Mesothelial cell of epicardium (in vitro differentiated cells): ENCODE results near the gene RBM33. TPM values are rescaled to one million over a fixed set of nuclear protein-coding genes. Genes with fewer than 3 reads are reported as not detected.

Experiments
- DNase-seq, 2 experiments: peaks; one replicate each; pipeline ENCODE4 v3.0.0; 2021; ENCODE audit warnings: low spot score in 2 of 2; ENCODE audit not compliant: unreplicated experiment in 2 of 2
- H3K27ac Mint-ChIP-seq: 2 replicates; pipeline ENCODE4 v1.8.0; 2021; ENCODE audit warnings: mixed read lengths
- H3K27me3 Mint-ChIP-seq: 2 replicates; pipeline ENCODE4 v1.8.0; 2021; ENCODE audit warnings: low read depth, mixed read lengths
- H3K36me3 Mint-ChIP-seq: 2 replicates; pipeline ENCODE4 v1.8.0; 2021; ENCODE audit warnings: mixed read lengths
- H3K4me1 Mint-ChIP-seq: 2 replicates; pipeline ENCODE4 v1.8.0; 2021; ENCODE audit warnings: mixed read lengths
- H3K4me3 Mint-ChIP-seq: 2 replicates; pipeline ENCODE4 v1.8.0; 2021; ENCODE audit warnings: mild to moderate bottlenecking, moderate library complexity, mixed read lengths
- H3K9me3 Mint-ChIP-seq: 2 replicates; pipeline ENCODE4 v1.8.0; 2021; ENCODE audit warnings: mixed read lengths
- CTCF ChIP-seq: fragments of 200-600 bp; sonication (generic); IDR thresholded peaks from one replicate; pipeline ENCODE4 v1.5.0; 2021; ENCODE audit warnings: antibody characterized with exemption; ENCODE audit not compliant: unreplicated experiment
- total RNA-seq: library from RNA; stranded (reverse); gene quantifications from 3 replicates; pipeline ENCODE4 v1.2.1, GENCODE V29; 2021

Gene RBM33
- total RNA-seq, 1 donor from 2014 or later = 83.4 TPM

DNA sequence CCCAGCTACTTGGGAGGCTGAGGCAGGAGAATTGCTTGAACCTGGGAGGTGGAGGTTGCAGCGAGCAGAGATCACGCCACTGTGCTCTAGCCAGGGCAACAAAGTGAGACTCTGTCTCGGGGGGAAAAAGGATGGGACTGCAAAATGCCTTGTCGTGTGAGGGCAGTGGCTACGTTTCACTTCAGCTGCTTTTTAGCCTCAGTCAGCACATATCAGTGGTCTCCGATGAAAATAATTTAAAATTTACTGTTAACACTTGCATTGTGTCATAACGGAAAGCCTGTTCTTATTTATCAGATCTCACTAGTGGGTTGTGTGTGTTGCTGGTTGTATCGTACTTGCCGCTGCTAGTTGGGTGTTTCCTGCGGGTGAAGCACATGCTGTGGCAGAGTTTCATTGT lies 61.9 kb downstream of the RBM33 start:
- Mint-ChIP-seq H3K27me3 (no peaks in the 10 kb centered on the region), H3K4me1 (no peaks in the 10 kb centered on the region), H3K9me3 (no peaks in the 10 kb centered on the region), H3K27ac (no peak overlapping the region), H3K4me3 (no peak overlapping the region), H3K36me3 (peaks cover 25% of the 10 kb centered on the region)
- no peak for DNase-seq
- no peak for TF ChIP-seq CTCF

DNA sequence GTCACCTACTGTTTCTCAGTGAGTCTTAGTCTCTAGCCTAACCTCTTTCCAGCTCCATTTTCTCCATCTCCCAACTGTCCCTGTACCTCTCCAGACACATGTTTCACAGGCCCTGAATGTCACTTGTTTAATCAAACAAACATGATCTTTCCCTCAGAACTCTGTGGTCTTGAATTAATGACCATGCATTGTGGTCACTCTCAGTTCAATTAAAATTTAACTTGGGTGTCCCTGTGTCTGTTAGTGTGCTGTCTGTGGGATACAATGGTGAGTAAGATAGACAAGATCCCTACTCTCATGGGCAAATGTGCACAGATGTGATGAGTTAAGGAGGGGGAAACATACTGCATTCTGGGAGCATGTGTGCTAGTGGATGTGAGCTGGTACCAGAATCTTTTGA lies 65.0 kb downstream of the RBM33 start:
- Mint-ChIP-seq H3K27ac (no peak overlapping the region), H3K27me3 (no peaks in the 10 kb centered on the region), H3K36me3 (peaks cover 32% of the 10 kb centered on the region), H3K9me3 (no peaks in the 10 kb centered on the region), H3K4me3 (no peak overlapping the region), H3K4me1 (no peaks in the 10 kb centered on the region)
- no peak for DNase-seq
- no peak for TF ChIP-seq CTCF

DNA sequence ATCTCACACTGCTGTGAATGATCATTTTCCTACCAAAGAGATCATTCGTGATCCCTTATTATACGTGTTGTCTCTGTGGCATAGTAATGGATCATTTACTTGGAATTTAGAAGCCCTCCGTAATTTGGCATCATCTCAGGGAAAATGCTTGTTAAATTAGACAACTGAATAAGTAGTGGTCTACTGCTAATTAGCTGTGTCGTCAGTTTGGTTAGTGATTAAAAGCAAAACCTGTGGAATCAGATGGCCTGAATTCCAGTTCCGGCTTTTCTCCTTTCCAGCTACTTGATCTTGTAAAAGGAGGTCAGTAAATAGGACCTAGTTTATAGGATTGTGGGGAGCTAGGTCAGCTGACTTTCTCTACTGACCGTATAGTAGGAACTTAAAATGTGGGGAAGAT lies 65.6 kb downstream of the RBM33 start:
- no peak overlapping the region for H3K27ac Mint-ChIP-seq
- H3K36me3 Mint-ChIP-seq = peaks cover 32% of the 10 kb centered on the region
- no peak overlapping the region for H3K4me3 Mint-ChIP-seq
- TF ChIP-seq CTCF = no peak
- H3K27me3 Mint-ChIP-seq = no peaks in the 10 kb centered on the region
- no peaks in the 10 kb centered on the region for H3K4me1 Mint-ChIP-seq
- DNase-seq = no peak
- no peaks in the 10 kb centered on the region for H3K9me3 Mint-ChIP-seq

DNA sequence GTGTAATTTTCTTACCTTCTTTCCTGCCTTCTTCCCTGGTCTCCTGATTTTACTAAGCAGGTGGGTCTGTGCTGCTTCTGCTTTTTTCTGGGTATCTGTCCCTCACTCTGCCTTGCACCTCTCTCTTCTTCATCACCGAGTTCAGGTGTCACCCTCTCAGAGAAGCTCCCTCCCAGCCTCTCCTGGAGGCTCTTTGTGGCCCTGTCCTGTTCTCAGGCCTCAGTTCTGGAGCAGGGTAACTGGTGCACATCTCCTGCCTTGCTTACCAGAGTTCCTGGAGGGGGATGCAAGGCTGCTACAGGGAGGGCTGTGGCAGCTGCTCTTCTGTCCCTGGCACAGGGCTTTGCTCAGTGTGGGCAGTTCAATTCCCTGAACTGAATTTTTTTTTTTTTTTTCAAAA lies 66.1 kb downstream of the RBM33 start:
- TF ChIP-seq CTCF = no peak
- DNase-seq = no peak
- H3K27ac Mint-ChIP-seq = no peak overlapping the region
- no peaks in the 10 kb centered on the region for H3K9me3 Mint-ChIP-seq
- no peak overlapping the region for H3K4me3 Mint-ChIP-seq
- H3K36me3 Mint-ChIP-seq = peaks cover 32% of the 10 kb centered on the region
- no peaks in the 10 kb centered on the region for H3K4me1 Mint-ChIP-seq
- no peaks in the 10 kb centered on the region for H3K27me3 Mint-ChIP-seq

DNA sequence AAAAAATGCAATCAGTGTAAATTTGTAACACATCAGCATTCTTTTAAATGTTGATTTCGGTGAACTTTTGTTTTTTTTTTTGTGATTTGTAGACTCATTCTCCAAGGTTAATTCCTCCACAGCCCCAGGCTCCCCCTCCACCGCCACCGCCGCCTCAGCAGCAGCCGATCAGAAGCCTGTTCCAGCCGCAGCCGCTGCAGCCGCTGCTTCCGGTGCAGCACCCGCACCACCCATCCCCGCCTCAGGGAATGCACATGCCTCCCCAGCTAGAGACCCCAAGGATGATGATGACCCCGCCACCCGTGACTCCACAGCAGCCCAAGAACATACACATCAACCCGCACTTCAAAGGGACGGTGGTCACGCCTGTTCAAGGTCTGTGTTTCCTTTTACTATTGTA lies 66.6 kb downstream of the RBM33 start:
- H3K4me3 Mint-ChIP-seq = no peak overlapping the region
- H3K27ac Mint-ChIP-seq = no peak overlapping the region
- no peak for DNase-seq
- no peak for TF ChIP-seq CTCF
- H3K36me3 Mint-ChIP-seq = peaks cover 32% of the 10 kb centered on the region
- no peaks in the 10 kb centered on the region for H3K4me1 Mint-ChIP-seq
- H3K27me3 Mint-ChIP-seq = no peaks in the 10 kb centered on the region
- no peaks in the 10 kb centered on the region for H3K9me3 Mint-ChIP-seq

DNA sequence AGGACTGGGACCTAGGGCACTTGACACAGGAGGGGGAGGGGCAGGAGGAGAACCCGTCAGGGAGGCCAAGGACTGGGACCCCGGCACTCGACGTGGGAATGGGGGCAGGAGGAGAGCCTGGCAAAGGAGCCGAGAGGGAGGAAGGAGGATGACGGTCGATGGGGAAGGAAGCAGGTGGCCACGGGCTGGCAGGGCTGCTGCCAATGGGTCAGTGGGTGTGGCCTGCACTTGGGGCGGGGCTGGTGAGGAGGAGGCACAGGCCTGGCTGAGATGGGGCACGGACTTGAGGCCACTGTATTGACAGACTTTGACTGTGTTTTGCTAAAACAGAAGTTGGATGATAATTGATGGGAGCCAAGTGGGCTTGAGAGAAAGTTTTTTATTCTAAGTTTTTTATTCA lies 68.9 kb downstream of the RBM33 start:
- no peak for DNase-seq
- Mint-ChIP-seq H3K27me3 (no peaks in the 10 kb centered on the region), H3K4me3 (no peak overlapping the region), H3K4me1 (no peaks in the 10 kb centered on the region), H3K9me3 (no peaks in the 10 kb centered on the region), H3K36me3 (peaks cover 34% of the 10 kb centered on the region), H3K27ac (no peak overlapping the region)
- TF ChIP-seq CTCF = no peak
